ENCODE data around the gene ANTXRL.
"Not testable (repeated sequence)": the region's sequence is repeated elsewhere in the genome, so short reads cannot be mapped to it uniquely, and the experiment has no call there.

ANTXRL gene

GRCh38 chr10:46270963-46271530 lies 15.8 kb upstream of the ANTXRL start:
- not testable (repeated sequence) for H3K4me2 ChIP-seq (ENCODE audit: low read length); H2BK15ac ChIP-seq (replicated peaks; ENCODE audit: low read depth); H4K8ac ChIP-seq (ENCODE audit: low read depth, low read length); H3K4me1 ChIP-seq (ENCODE audit: control insufficient read depth, low read depth, low read length); H3K36me3 ChIP-seq (ENCODE audit: control insufficient read depth, insufficient read depth, low read length); H3K4ac ChIP-seq (ENCODE audit: low read depth, low read length); H3K18ac ChIP-seq (ENCODE audit: low read length); H2AK5ac ChIP-seq (ENCODE audit: low read length); H3K27me3 ChIP-seq (ENCODE audit: insufficient read depth, low read length, poor library complexity); H3K9ac ChIP-seq (ENCODE audit: low read length); H3K27ac ChIP-seq (ENCODE audit: low read depth, low read length); H2BK120ac ChIP-seq (ENCODE audit: low read depth, low read length); H3K23ac ChIP-seq (ENCODE audit: low read length); H4K5ac ChIP-seq (ENCODE audit: low read length); H3K79me1 ChIP-seq (ENCODE audit: low read length); DNase-seq; H2BK5ac ChIP-seq (ENCODE audit: low read length); H3K4me3 ChIP-seq (ENCODE audit: low read length); H3K56ac ChIP-seq (ENCODE audit: low read length); H3K79me2 ChIP-seq (ENCODE audit: control insufficient read depth, insufficient read depth, low read length)
- WGBS (ENCODE audit: extremely low coverage, insufficient coverage, low lambda C conversion rate), result no CpG with 5 or more reads among the region's 7 CpGs

DNA sequence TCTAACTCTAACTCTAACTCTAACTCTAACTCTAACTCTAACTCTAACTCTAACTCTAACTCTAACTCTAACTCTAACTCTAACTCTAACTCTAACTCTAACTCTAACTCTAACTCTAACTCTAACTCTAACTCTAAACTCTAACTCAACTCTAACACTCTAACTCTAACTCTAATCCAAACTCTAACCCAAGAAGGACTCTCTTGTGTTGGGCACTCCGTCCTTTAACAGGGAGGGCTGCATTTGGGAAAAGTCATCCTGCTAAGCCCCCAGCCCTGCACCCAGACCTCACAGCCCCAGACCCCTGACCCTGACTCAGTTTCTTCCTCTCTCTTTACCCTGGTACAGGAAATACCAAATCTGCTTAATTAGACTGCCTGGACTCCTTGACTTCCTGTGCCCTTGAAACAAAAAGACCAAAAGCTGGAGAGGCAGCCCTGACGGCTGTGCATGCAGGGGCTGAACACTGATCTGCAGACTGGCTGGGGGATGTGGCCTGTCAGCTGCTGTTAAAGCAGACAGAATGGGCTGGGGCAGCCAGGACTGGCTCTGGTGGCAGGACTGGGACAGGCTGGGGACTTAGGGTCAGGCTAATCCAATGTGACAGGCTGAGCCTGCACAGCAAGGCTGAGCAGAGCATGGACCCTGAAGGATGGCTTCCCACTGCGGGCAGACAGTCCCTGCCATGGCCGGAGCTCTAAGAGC lies 14.8 kb upstream of the ANTXRL start:
- H3K27ac ChIP-seq (ENCODE audit: low read depth, low read length); H2BK120ac ChIP-seq (ENCODE audit: low read depth, low read length); H3K36me3 ChIP-seq (ENCODE audit: control insufficient read depth, insufficient read depth, low read length); H3K27me3 ChIP-seq (ENCODE audit: insufficient read depth, low read length, poor library complexity); H4K5ac ChIP-seq (ENCODE audit: low read length); H3K4me2 ChIP-seq (ENCODE audit: low read length); H4K8ac ChIP-seq (ENCODE audit: low read depth, low read length); H2AK5ac ChIP-seq (ENCODE audit: low read length); H2BK15ac ChIP-seq (replicated peaks; ENCODE audit: low read depth); H3K4ac ChIP-seq (ENCODE audit: low read depth, low read length); H3K23ac ChIP-seq (ENCODE audit: low read length); H2BK5ac ChIP-seq (ENCODE audit: low read length); H3K79me1 ChIP-seq (ENCODE audit: low read length); H3K56ac ChIP-seq (ENCODE audit: low read length); H3K9ac ChIP-seq (ENCODE audit: low read length); H3K79me2 ChIP-seq (ENCODE audit: control insufficient read depth, insufficient read depth, low read length); H3K4me3 ChIP-seq (ENCODE audit: low read length); H3K4me1 ChIP-seq (ENCODE audit: control insufficient read depth, low read depth, low read length); H3K18ac ChIP-seq (ENCODE audit: low read length); DNase-seq: not testable (repeated sequence)
- WGBS (ENCODE audit: extremely low coverage, insufficient coverage, low lambda C conversion rate), result no CpG with 5 or more reads among the region's 4 CpGs

DNA sequence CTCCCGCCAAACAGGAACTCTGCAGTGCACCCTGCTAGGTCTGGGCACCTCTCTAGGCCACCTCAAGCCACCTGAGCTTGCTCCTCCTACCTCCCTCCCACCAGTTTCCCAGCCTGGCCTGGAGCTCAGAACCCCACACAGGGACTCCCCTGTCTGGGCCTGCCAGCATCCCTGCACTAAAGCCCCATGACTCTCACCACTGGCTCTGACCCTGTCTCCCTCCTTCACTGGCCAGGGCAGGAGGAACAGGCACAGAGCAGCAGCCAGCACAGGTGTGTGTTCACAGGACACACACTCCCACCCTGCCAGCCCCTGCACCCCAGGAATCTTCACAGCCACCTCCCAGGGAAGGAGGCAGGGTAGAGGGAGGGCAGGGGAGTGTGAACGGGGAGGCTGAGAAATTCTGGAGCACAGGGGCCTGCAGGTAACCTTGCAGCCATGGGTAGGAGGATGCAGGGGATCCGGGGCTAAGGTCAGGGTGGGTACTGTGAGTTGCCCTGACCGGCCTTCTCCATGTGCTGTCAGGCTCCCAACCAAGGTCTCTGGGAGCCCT lies 13.9 kb upstream of the ANTXRL start:
- Histone ChIP-seq H3K79me2 (ENCODE audit: control insufficient read depth, insufficient read depth, low read length) (no peaks in the 10 kb centered on the region), H4K8ac (ENCODE audit: low read depth, low read length) (no peak overlapping the region), H2BK120ac (ENCODE audit: low read depth, low read length) (no peak overlapping the region), H3K4ac (ENCODE audit: low read depth, low read length) (no peak overlapping the region), H3K4me2 (ENCODE audit: low read length) (no peak overlapping the region), H3K18ac (ENCODE audit: low read length) (no peak overlapping the region), H3K27ac (ENCODE audit: low read depth, low read length) (no peak overlapping the region), H3K27me3 (ENCODE audit: insufficient read depth, low read length, poor library complexity) (no peaks in the 10 kb centered on the region), H4K5ac (ENCODE audit: low read length) (no peak overlapping the region), H2BK5ac (ENCODE audit: low read length) (no peak overlapping the region), H2AK5ac (ENCODE audit: low read length) (no peak overlapping the region), H3K79me1 (ENCODE audit: low read length) (no peaks in the 10 kb centered on the region), H3K4me3 (ENCODE audit: low read length) (no peak overlapping the region), H3K56ac (ENCODE audit: low read length) (peak overlapping the region; percentile 5), H3K4me1 (ENCODE audit: control insufficient read depth, low read depth, low read length) (no peaks in the 10 kb centered on the region), H3K23ac (ENCODE audit: low read length) (no peak overlapping the region), H3K36me3 (ENCODE audit: control insufficient read depth, insufficient read depth, low read length) (no peaks in the 10 kb centered on the region), H2BK15ac (replicated peaks; ENCODE audit: low read depth) (no peak overlapping the region), H3K9ac (ENCODE audit: low read length) (no peak overlapping the region)
- no CpG with 5 or more reads among the region's 4 CpGs for WGBS (ENCODE audit: extremely low coverage, insufficient coverage, low lambda C conversion rate)
- no peak for DNase-seq

DNA sequence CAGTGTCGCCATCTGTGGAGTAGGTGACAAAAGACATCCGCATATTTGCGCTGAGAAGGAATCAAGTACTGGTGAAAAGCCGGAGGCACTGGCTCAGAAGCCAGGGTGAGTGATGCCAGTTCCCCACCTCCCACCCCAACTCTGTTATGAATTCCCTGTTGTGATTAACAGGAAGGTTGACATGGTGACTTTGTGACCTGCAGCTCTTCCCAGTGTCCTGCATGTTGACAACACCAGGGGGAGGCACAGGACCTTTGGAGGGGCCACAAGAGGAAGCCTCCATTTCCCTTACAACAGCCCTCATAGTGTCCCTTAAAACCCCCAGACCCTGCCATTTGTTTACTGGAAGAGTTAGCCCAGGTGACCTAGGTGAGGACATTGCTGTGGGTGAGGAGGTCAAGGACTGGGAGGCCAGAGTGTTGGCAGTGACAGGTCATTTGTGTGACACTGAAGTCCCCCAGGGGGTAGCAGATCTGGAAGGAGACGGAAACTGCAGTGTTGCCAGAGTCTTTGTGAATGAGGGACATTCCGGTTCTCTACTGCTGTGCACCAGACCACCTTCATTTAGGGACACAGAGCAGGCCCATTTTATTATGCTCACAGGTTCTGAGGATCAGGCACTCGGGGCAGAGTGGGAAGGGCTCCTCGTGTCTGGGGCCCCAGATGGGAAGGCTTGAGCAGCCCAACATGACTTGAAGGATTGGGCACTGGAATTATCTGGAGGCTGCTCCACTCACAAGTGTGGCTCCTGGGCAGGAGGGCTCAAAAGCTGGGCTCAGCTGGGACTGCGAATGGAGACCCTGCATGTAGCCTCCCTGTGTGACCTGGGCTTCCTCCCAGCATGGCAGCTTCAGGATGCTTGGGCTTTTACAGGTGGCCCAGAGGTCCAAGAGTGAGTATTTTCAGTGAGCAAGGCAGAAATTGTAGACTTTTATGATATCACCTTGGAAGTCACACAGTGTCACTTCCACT lies 13.0 kb upstream of the ANTXRL start:
- H4K5ac ChIP-seq (ENCODE audit: low read length), result no peak overlapping the region
- H3K9ac ChIP-seq (ENCODE audit: low read length), result no peak overlapping the region
- no peaks in the 10 kb centered on the region for H3K4me1 ChIP-seq (ENCODE audit: control insufficient read depth, low read depth, low read length)
- H4K8ac ChIP-seq (ENCODE audit: low read depth, low read length), result no peak overlapping the region
- H2AK5ac ChIP-seq (ENCODE audit: low read length), result no peak overlapping the region
- H2BK120ac ChIP-seq (ENCODE audit: low read depth, low read length), result no peak overlapping the region
- H2BK15ac ChIP-seq (replicated peaks; ENCODE audit: low read depth), result no peak overlapping the region
- H3K4me2 ChIP-seq (ENCODE audit: low read length), result no peak overlapping the region
- no peaks in the 10 kb centered on the region for H3K27me3 ChIP-seq (ENCODE audit: insufficient read depth, low read length, poor library complexity)
- no peak overlapping the region for H3K4ac ChIP-seq (ENCODE audit: low read depth, low read length)
- H3K23ac ChIP-seq (ENCODE audit: low read length), result no peak overlapping the region
- peak; percentile 86 for DNase-seq
- no peak overlapping the region for H3K4me3 ChIP-seq (ENCODE audit: low read length)
- no peak overlapping the region for H3K27ac ChIP-seq (ENCODE audit: low read depth, low read length)
- no peaks in the 10 kb centered on the region for H3K79me1 ChIP-seq (ENCODE audit: low read length)
- no peak overlapping the region for H3K56ac ChIP-seq (ENCODE audit: low read length)
- no peaks in the 10 kb centered on the region for H3K36me3 ChIP-seq (ENCODE audit: control insufficient read depth, insufficient read depth, low read length)
- H3K79me2 ChIP-seq (ENCODE audit: control insufficient read depth, insufficient read depth, low read length), result no peaks in the 10 kb centered on the region
- H3K18ac ChIP-seq (ENCODE audit: low read length), result no peak overlapping the region
- no peak overlapping the region for H2BK5ac ChIP-seq (ENCODE audit: low read length)
- no CpG with 5 or more reads among the region's 9 CpGs for WGBS (ENCODE audit: extremely low coverage, insufficient coverage, low lambda C conversion rate)

DNA sequence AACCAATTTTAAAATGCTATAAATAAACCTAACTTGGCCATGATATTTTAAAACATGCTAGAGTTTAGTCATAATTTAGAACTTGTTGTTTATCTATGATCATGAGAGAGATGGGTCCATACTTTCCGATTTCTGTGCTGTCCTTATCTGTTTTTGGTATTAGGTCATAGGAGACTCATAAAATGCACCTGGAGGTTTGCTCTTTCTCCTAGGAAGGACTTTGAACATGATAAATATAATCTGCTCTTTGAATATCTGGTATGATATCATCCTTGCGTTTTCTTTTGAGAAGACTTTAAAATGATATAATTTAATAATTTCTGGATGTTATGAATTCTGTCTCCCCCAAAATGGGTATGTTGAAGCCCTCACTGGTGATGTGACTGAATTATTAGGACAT lies 9.0 kb upstream of the ANTXRL start:
- H3K27ac ChIP-seq (ENCODE audit: low read depth, low read length), result no peak overlapping the region
- no peak overlapping the region for H3K18ac ChIP-seq (ENCODE audit: low read length)
- H2AK5ac ChIP-seq (ENCODE audit: low read length), result no peak overlapping the region
- H4K8ac ChIP-seq (ENCODE audit: low read depth, low read length), result no peak overlapping the region
- WGBS (ENCODE audit: extremely low coverage, insufficient coverage, low lambda C conversion rate), result no CpG with 5 or more reads among the region's 2 CpGs
- no peak for DNase-seq
- H4K5ac ChIP-seq (ENCODE audit: low read length), result no peak overlapping the region
- no peak overlapping the region for H3K56ac ChIP-seq (ENCODE audit: low read length)
- H2BK15ac ChIP-seq (replicated peaks; ENCODE audit: low read depth), result no peak overlapping the region
- no peaks in the 10 kb centered on the region for H3K79me2 ChIP-seq (ENCODE audit: control insufficient read depth, insufficient read depth, low read length)
- H3K27me3 ChIP-seq (ENCODE audit: insufficient read depth, low read length, poor library complexity), result no peaks in the 10 kb centered on the region
- H2BK5ac ChIP-seq (ENCODE audit: low read length), result no peak overlapping the region
- H3K4me3 ChIP-seq (ENCODE audit: low read length), result no peak overlapping the region
- no peaks in the 10 kb centered on the region for H3K79me1 ChIP-seq (ENCODE audit: low read length)
- no peaks in the 10 kb centered on the region for H3K36me3 ChIP-seq (ENCODE audit: control insufficient read depth, insufficient read depth, low read length)
- H3K23ac ChIP-seq (ENCODE audit: low read length), result no peak overlapping the region
- no peak overlapping the region for H3K9ac ChIP-seq (ENCODE audit: low read length)
- no peak overlapping the region for H3K4me2 ChIP-seq (ENCODE audit: low read length)
- H2BK120ac ChIP-seq (ENCODE audit: low read depth, low read length), result no peak overlapping the region
- H3K4ac ChIP-seq (ENCODE audit: low read depth, low read length), result no peak overlapping the region
- H3K4me1 ChIP-seq (ENCODE audit: control insufficient read depth, low read depth, low read length), result no peaks in the 10 kb centered on the region
